SJSA1 (cell line): Measurements from ENCODE around the gene PIAS4. TPM values are rescaled to one million over a fixed set of nuclear protein-coding genes. Genes with fewer than 3 reads are reported as not detected.

ENCODE experiments used
- DNase-seq, 2 experiments: peaks; one replicate each; pipeline ENCODE4 v3.0.0-alpha.2; 2015 to 2020; ENCODE audit warnings: low spot score in 2 of 2, low read depth in 1 of 2
- H3K27ac ChIP-seq: fragments of 250-450 bp; sonication (Bioruptor Pico); 2 replicates; pipeline ENCODE4 v1.5.1; 2020; ENCODE audit warnings: mild to moderate bottlenecking, moderate library complexity
- H3K27me3 ChIP-seq: fragments of 250-450 bp; sonication (Bioruptor Pico); replicated peaks from 2 replicates; pipeline ENCODE4 v1.5.1; 2020; ENCODE audit warnings: mild to moderate bottlenecking, moderate library complexity
- H3K36me3 ChIP-seq: fragments of 250-450 bp; sonication (Bioruptor Pico); 2 replicates; pipeline ENCODE4 v1.5.1; 2020; ENCODE audit warnings: mild to moderate bottlenecking
- H3K4me1 ChIP-seq: fragments of 250-450 bp; sonication (Bioruptor Pico); replicated peaks from 2 replicates; pipeline ENCODE4 v1.6.1; 2021; ENCODE audit warnings: mild to moderate bottlenecking
- H3K4me3 ChIP-seq: fragments of 250-450 bp; sonication (Bioruptor Pico); 2 replicates; pipeline ENCODE4 v1.5.1; 2020; ENCODE audit warnings: mild to moderate bottlenecking
- H3K9me3 ChIP-seq: fragments of 250-450 bp; sonication (Bioruptor Pico); replicated peaks from 2 replicates; pipeline ENCODE4 v1.5.1; 2020; ENCODE audit warnings: mild to moderate bottlenecking
- total RNA-seq: library from RNA; depleted of rRNA; stranded (reverse); fragments of >200 nt; shearing (Covaris generic); gene quantifications from 2 replicates; pipeline ENCODE4 v1.2.3, GENCODE V29; 2014

PIAS4 gene
- total RNA-seq, 1 experiment from 2014 or later: 17.3 TPM

- Histone ChIP-seq H3K27ac (no peak overlapping the region), H3K4me1 (peaks cover 30% of the 10 kb centered on the region), H3K9me3 (no peaks in the 10 kb centered on the region), H3K36me3 (peaks cover 82% of the 10 kb centered on the region), H3K27me3 (no peaks in the 10 kb centered on the region), H3K4me3 (no peak overlapping the region)
- no peak for DNase-seq
These were observed 25.5 kb upstream of the PIAS4 start for GRCh38 chr19:3981736-3982681.

GRCh38 chr19:3982701-3983541 lies 24.6 kb upstream of the PIAS4 start:
- Histone ChIP-seq H3K4me3 (peak overlapping the region; percentile 94), H3K9me3 (no peaks in the 10 kb centered on the region), H3K27ac (no peak overlapping the region), H3K27me3 (no peaks in the 10 kb centered on the region), H3K36me3 (peaks cover 73% of the 10 kb centered on the region), H3K4me1 (peaks cover 34% of the 10 kb centered on the region)
- peak in 1 of 2 experiments; percentile 71 for DNase-seq

GRCh38 chr19:3983542-3983914 lies 24.0 kb upstream of the PIAS4 start:
- Histone ChIP-seq H3K4me3 (peak overlapping the region; percentile 94), H3K27me3 (no peaks in the 10 kb centered on the region), H3K9me3 (no peaks in the 10 kb centered on the region), H3K4me1 (peaks cover 34% of the 10 kb centered on the region), H3K36me3 (peaks cover 67% of the 10 kb centered on the region), H3K27ac (peak overlapping the region; percentile 96; the same call in 1 of the 2 replicates)
- DNase-seq: no peak

GRCh38 chr19:3983936-3984583 lies 23.5 kb upstream of the PIAS4 start:
- no peak for DNase-seq
- H3K36me3 ChIP-seq: peaks cover 62% of the 10 kb centered on the region

GRCh38 chr19:3984584-3984907 lies 23.0 kb upstream of the PIAS4 start:
- no peak for DNase-seq
- peaks cover 34% of the 10 kb centered on the region for H3K4me1 ChIP-seq
- no peaks in the 10 kb centered on the region for H3K27me3 ChIP-seq
- H3K9me3 ChIP-seq: no peaks in the 10 kb centered on the region
- H3K36me3 ChIP-seq: peaks cover 57% of the 10 kb centered on the region
- H3K27ac ChIP-seq: peak overlapping the region; percentile 96
- peak overlapping the region; percentile 94 for H3K4me3 ChIP-seq

More at GRCh38 chr19:3983936-3984583, 23.5 kb upstream of the PIAS4 start:
- H3K9me3 ChIP-seq: no peaks in the 10 kb centered on the region
- H3K4me1 ChIP-seq: peaks cover 34% of the 10 kb centered on the region
- H3K27me3 ChIP-seq: no peaks in the 10 kb centered on the region
- H3K27ac ChIP-seq: peak overlapping the region; percentile 96
- peak overlapping the region; percentile 94 for H3K4me3 ChIP-seq

- H3K9me3 ChIP-seq: no peaks in the 10 kb centered on the region
- peaks cover 34% of the 10 kb centered on the region for H3K4me1 ChIP-seq
- H3K4me3 ChIP-seq: peak within 1 kb of the TSS; percentile 94
- H3K27me3 ChIP-seq: no peaks in the 10 kb centered on the region
- DNase-seq: peak; percentile 89 to 91
- H3K27ac ChIP-seq: peak within 1 kb of the TSS; percentile 96
- H3K36me3 ChIP-seq: peaks cover 52% of the 10 kb centered on the region
These were observed 22.5 kb upstream of the PIAS4 start, which contains the start of gene EEF2 for GRCh38 chr19:3984908-3985642. TSS of gene EEF2 (minus strand) at chr19:3985463. CDS start at chr19:3985380, 83 bp downstream.

- Histone ChIP-seq H3K36me3 (peaks cover 45% of the 10 kb centered on the region), H3K4me3 (peak overlapping the region; percentile 94), H3K4me1 (peaks cover 34% of the 10 kb centered on the region), H3K27me3 (no peaks in the 10 kb centered on the region), H3K9me3 (no peaks in the 10 kb centered on the region), H3K27ac (no peak overlapping the region)
- no peak for DNase-seq
These were observed 21.8 kb upstream of the PIAS4 start for GRCh38 chr19:3985643-3986259.

GRCh38 chr19:3986260-3987041 lies 21.1 kb upstream of the PIAS4 start:
- no peak overlapping the region for H3K27ac ChIP-seq
- peaks cover 38% of the 10 kb centered on the region for H3K36me3 ChIP-seq
- peaks cover 34% of the 10 kb centered on the region for H3K4me1 ChIP-seq
- peak in 1 of 2 experiments; percentile 67 for DNase-seq
- H3K27me3 ChIP-seq: no peaks in the 10 kb centered on the region
- H3K9me3 ChIP-seq: no peaks in the 10 kb centered on the region
- H3K4me3 ChIP-seq: peak overlapping the region; percentile 94

GRCh38 chr19:3987619-3988371 lies 19.7 kb upstream of the PIAS4 start:
- no peak overlapping the region for H3K27ac ChIP-seq

GRCh38 chr19:3990815-3991117 lies 16.8 kb upstream of the PIAS4 start:
- no peak for DNase-seq
- H3K4me1 ChIP-seq: peaks cover 13% of the 10 kb centered on the region

More at GRCh38 chr19:3987619-3988371, 19.7 kb upstream of the PIAS4 start:
- no peaks in the 10 kb centered on the region for H3K27me3 ChIP-seq
- H3K4me1 ChIP-seq: peaks cover 32% of the 10 kb centered on the region
- H3K9me3 ChIP-seq: no peaks in the 10 kb centered on the region
- H3K36me3 ChIP-seq: peaks cover 25% of the 10 kb centered on the region
- peak; percentile 86 to 88 for DNase-seq
- H3K4me3 ChIP-seq: no peak overlapping the region

GRCh38 chr19:3995607-3996006 lies 11.9 kb upstream of the PIAS4 start:
- H3K27ac ChIP-seq: no peak overlapping the region
- no peak overlapping the region for H3K4me3 ChIP-seq
- H3K27me3 ChIP-seq: no peaks in the 10 kb centered on the region
- no peak for DNase-seq
- no peaks in the 10 kb centered on the region for H3K36me3 ChIP-seq
- H3K9me3 ChIP-seq: no peaks in the 10 kb centered on the region
- H3K4me1 ChIP-seq: no peaks in the 10 kb centered on the region

More at GRCh38 chr19:3990815-3991117, 16.8 kb upstream of the PIAS4 start:
- Histone ChIP-seq H3K27me3 (no peaks in the 10 kb centered on the region), H3K36me3 (no peaks in the 10 kb centered on the region), H3K4me3 (no peak overlapping the region), H3K9me3 (no peaks in the 10 kb centered on the region), H3K27ac (no peak overlapping the region)
